Measurements from ENCODE around the gene ATP6V0D1. TPM values are rescaled to one million over a fixed set of nuclear protein-coding genes. Genes with fewer than 3 reads are reported as not detected.

Gene ATP6V0D1
- total RNA-seq, 1 donor = 158 TPM

DNA sequence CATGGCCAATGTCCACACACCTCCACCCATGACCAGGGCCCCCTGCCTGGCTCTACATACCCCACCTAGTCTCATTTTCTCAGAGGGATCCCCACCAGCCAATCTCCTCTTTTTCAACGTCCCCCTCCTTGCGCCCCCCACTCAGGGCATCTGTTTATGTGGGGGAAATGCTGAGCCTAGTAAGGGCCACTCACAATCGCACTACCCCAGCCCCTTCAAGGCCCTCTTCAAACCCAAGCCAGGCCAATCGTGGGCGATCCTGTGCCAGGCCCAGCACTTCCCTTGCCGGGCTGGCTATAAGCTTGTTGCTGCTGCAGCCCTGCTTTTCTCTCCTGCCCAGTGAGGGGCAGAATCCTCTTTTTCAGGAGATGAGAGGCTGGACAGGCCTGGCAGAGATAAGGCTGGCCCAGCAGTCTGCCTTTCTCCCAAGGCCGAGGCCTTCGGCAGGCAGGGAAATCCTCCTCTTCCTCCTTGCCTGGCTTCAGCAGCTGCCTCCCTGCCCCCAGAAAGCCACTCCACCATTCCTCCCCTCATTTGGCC, 33.9 kb downstream of the ATP6V0D1 start:
- Histone ChIP-seq H3K9me3 (ENCODE audit: low read depth, low read length) (no peaks in the 10 kb centered on the region), H2AFZ (ENCODE audit: low read length) (no peak overlapping the region), H3K4me1 (ENCODE audit: insufficient read depth, low read length) (peaks cover 41% of the 10 kb centered on the region), H3K27me3 (ENCODE audit: insufficient read depth, low read length) (no peaks in the 10 kb centered on the region), H3K4me3 (ENCODE audit: insufficient read depth, low read length) (no peak overlapping the region), H3K27ac (ENCODE audit: low read depth, low read length) (no peak overlapping the region), H4K20me1 (ENCODE audit: insufficient read depth, low read length) (peaks cover 80% of the 10 kb centered on the region), H3K36me3 (ENCODE audit: insufficient read depth, low read length) (peaks cover 7% of the 10 kb centered on the region), H3K79me2 (ENCODE audit: insufficient read depth, low read length) (peaks cover 83% of the 10 kb centered on the region), H3K4me2 (ENCODE audit: insufficient read depth, low read length) (no peak overlapping the region)
- no peak for TF ChIP-seq CTCF (IDR thresholded peaks at IDR 0.05; ENCODE audit: extremely low read depth, low read depth, low read length)
- DNase-seq (ENCODE audit: insufficient read length, low spot score, missing footprints) = peak; percentile 58

DNA sequence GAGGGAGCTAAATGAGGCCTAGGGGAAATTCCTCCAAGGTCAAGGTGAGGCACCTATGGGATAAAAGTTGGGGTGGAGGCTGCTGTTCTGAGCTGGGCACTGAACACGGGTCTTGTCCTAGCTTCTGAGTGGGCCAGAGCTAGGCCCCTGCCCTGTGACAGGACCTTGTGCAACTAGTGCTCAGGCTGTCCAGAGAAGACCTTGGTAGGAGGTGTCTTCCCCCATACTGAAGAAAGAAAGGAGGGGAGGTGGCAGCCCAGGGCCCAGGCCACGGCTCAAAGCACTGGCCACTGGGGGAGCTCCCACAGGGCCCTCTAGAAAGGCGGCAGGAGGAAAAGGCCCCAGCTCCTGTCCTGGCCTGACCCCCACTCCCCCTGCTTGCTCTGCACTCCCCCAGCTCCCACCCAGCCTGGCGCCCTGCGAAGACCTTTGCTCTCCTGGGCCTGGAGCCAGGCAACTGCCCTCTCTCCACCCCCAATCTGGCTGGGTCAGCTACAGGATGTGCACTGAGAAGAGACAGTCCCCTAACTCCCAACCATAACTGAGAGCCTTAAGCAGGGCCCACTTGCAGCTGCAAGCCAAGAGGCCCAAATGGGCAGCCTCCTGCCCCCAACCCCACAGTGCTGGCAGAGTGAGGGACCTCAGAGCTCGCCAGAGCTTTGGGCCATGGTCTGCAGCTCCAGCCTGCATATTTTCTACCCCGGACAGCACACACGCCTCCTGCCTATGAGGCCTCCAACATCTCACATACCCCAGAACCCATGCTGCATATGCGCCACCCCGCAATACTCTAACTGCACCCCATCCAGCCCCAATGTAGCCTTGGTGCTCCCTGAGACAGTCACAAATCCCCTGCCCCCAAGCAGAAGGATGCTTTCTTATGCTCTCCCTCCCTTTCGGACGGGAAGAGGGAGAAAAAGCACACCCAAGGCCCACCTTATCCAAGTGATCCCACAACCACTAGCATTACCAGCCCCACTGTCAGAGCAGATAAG, 34.7 kb downstream of the ATP6V0D1 start:
- no peak for TF ChIP-seq CTCF (IDR thresholded peaks at IDR 0.05; ENCODE audit: extremely low read depth, low read depth, low read length)

DNA sequence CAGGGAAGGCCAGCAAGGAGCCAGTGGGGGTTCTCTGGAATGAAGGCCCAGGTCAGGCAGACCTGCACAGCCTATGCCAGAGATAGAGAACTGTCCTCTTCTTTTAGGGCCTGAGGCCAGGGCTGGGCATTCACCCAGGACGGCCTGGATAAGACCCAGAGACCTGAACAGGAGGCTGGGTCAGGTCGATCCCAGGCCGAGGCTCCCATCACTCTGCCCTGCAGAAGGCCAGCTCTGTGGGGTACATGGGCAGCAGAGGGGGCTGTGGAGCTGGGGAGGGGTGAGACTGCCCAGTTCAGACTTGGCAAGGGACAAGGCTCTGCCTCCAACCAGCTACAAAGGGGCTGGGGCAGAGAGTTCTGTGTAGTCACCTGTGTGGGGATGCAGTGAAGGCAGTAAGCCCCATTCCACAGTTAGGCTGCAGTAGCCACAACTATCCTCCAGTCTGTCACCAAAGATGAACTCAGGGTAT, 35.5 kb downstream of the ATP6V0D1 start:
- no peak overlapping the region for H2AFZ ChIP-seq (ENCODE audit: low read length)
- peaks cover 83% of the 10 kb centered on the region for H4K20me1 ChIP-seq (ENCODE audit: insufficient read depth, low read length)
- TF ChIP-seq CTCF (IDR thresholded peaks at IDR 0.05; ENCODE audit: extremely low read depth, low read depth, low read length) = no peak
- H3K4me3 ChIP-seq (ENCODE audit: insufficient read depth, low read length) = no peak overlapping the region
- no peak overlapping the region for H3K27ac ChIP-seq (ENCODE audit: low read depth, low read length)
- no peaks in the 10 kb centered on the region for H3K27me3 ChIP-seq (ENCODE audit: insufficient read depth, low read length)
- no peak overlapping the region for H3K4me2 ChIP-seq (ENCODE audit: insufficient read depth, low read length)
- peaks cover 41% of the 10 kb centered on the region for H3K4me1 ChIP-seq (ENCODE audit: insufficient read depth, low read length)
- no peaks in the 10 kb centered on the region for H3K9me3 ChIP-seq (ENCODE audit: low read depth, low read length)
- peaks cover 3% of the 10 kb centered on the region for H3K36me3 ChIP-seq (ENCODE audit: insufficient read depth, low read length)
- H3K79me2 ChIP-seq (ENCODE audit: insufficient read depth, low read length) = peaks cover 72% of the 10 kb centered on the region
- peak; percentile 76 for DNase-seq (ENCODE audit: insufficient read length, low spot score, missing footprints)

More for the DNA sequence above, 34.7 kb downstream of the ATP6V0D1 start:
- Histone ChIP-seq H3K79me2 (ENCODE audit: insufficient read depth, low read length) (peaks cover 80% of the 10 kb centered on the region), H4K20me1 (ENCODE audit: insufficient read depth, low read length) (peaks cover 76% of the 10 kb centered on the region), H3K4me1 (ENCODE audit: insufficient read depth, low read length) (peaks cover 41% of the 10 kb centered on the region), H3K9me3 (ENCODE audit: low read depth, low read length) (no peaks in the 10 kb centered on the region), H3K4me3 (ENCODE audit: insufficient read depth, low read length) (no peak overlapping the region), H3K27ac (ENCODE audit: low read depth, low read length) (no peak overlapping the region), H3K4me2 (ENCODE audit: insufficient read depth, low read length) (no peak overlapping the region), H2AFZ (ENCODE audit: low read length) (no peak overlapping the region), H3K27me3 (ENCODE audit: insufficient read depth, low read length) (no peaks in the 10 kb centered on the region), H3K36me3 (ENCODE audit: insufficient read depth, low read length) (peaks cover 3% of the 10 kb centered on the region)
- DNase-seq (ENCODE audit: insufficient read length, low spot score, missing footprints) = peak; percentile 91

GRCh38 chr16:67445126-67445426, 35.9 kb downstream of the ATP6V0D1 start:
- Histone ChIP-seq H3K36me3 (ENCODE audit: insufficient read depth, low read length) (peaks cover 1% of the 10 kb centered on the region), H3K4me2 (ENCODE audit: insufficient read depth, low read length) (no peak overlapping the region), H4K20me1 (ENCODE audit: insufficient read depth, low read length) (peaks cover 80% of the 10 kb centered on the region), H3K4me3 (ENCODE audit: insufficient read depth, low read length) (no peak overlapping the region), H3K4me1 (ENCODE audit: insufficient read depth, low read length) (peaks cover 41% of the 10 kb centered on the region), H3K27ac (ENCODE audit: low read depth, low read length) (no peak overlapping the region), H2AFZ (ENCODE audit: low read length) (no peak overlapping the region), H3K9me3 (ENCODE audit: low read depth, low read length) (no peaks in the 10 kb centered on the region), H3K27me3 (ENCODE audit: insufficient read depth, low read length) (no peaks in the 10 kb centered on the region), H3K79me2 (ENCODE audit: insufficient read depth, low read length) (peaks cover 69% of the 10 kb centered on the region)
- TF ChIP-seq CTCF (IDR thresholded peaks at IDR 0.05; ENCODE audit: extremely low read depth, low read depth, low read length) = no peak
- no peak for DNase-seq (ENCODE audit: insufficient read length, low spot score, missing footprints)

All from osteoblast (primary cell).